CD14-positive monocyte (primary cell): Measurements from ENCODE around the gene PHLPP1. TPM values are rescaled to one million over a fixed set of nuclear protein-coding genes. Genes with fewer than 3 reads are reported as not detected.

ENCODE experiments used
- DNase-seq, 3 donors: peaks; one replicate each; pipeline ENCODE4 v3.0.0-alpha.2; 2011 to 2022
- H2AFZ ChIP-seq: 2 replicates; pipeline ENCODE4 v1.6.0; 2012; ENCODE audit warnings: mild to moderate bottlenecking, low read depth, low read length, inconsistent platforms; ENCODE audit not compliant: insufficient read depth, poor library complexity, severe bottlenecking
- H3K27ac ChIP-seq, 2 donors: 1 replicate in 1 of 2; 2 replicates in 1 of 2; pipeline ENCODE4 v1.5.1; 2012 to 2013; ENCODE audit warnings: low read length in 2 of 2, control low read depth in 1 of 2, inconsistent platforms in 1 of 2, low read depth in 1 of 2, mild to moderate bottlenecking in 1 of 2
- H3K27me3 ChIP-seq, 2 donors: one replicate each; pipeline versions ENCODE4 v1.6.0 to v1.6.1; 2011 to 2013; ENCODE audit warnings: low read length in 2 of 2; ENCODE audit not compliant: control insufficient read depth in 2 of 2, insufficient read depth in 2 of 2
- H3K36me3 ChIP-seq, 2 donors: replicated peaks in 1 of 2; 1 replicate in 1 of 2; 2 replicates in 1 of 2; pipeline versions ENCODE4 v1.5.1 to v1.6.1; 2012 to 2013; ENCODE audit warnings: low read length in 2 of 2, control low read depth in 1 of 2, inconsistent platforms in 1 of 2, mild to moderate bottlenecking in 1 of 2; ENCODE audit not compliant: insufficient read depth in 2 of 2, control insufficient read depth in 1 of 2
- H3K4me1 ChIP-seq, 2 donors: 1 replicate in 1 of 2; 2 replicates in 1 of 2; pipeline versions ENCODE4 v1.5.1 to v1.6.1; 2012 to 2013; ENCODE audit warnings: low read length in 2 of 2, control low read depth in 1 of 2, inconsistent platforms in 1 of 2, mild to moderate bottlenecking in 1 of 2, moderate library complexity in 1 of 2; ENCODE audit not compliant: insufficient read depth in 2 of 2, control insufficient read depth in 1 of 2
- H3K4me2 ChIP-seq: replicated peaks from 2 replicates; pipeline ENCODE3; 2012; ENCODE audit warnings: low read length, moderate library complexity, mild to moderate bottlenecking; ENCODE audit not compliant: poor library complexity, severe bottlenecking; ENCODE audit errors: extremely low read depth
- H3K4me3 ChIP-seq, 3 experiments: fragments of 200-600 bp in 1 of 3; sonication (generic) in 1 of 3; replicated peaks in 1 of 3; 1 replicate in 2 of 3; 2 replicates in 1 of 3; pipeline ENCODE4 v1.5.1; 2011 to 2013; ENCODE audit warnings: low read length in 3 of 3, mild to moderate bottlenecking in 3 of 3, control low read depth in 2 of 3, low read depth in 2 of 3, inconsistent platforms in 1 of 3, moderate library complexity in 1 of 3
- H3K79me2 ChIP-seq: 2 replicates; pipeline ENCODE4 v1.6.0; 2012; ENCODE audit warnings: mild to moderate bottlenecking, control low read depth, inconsistent platforms, low read length, moderate library complexity; ENCODE audit not compliant: insufficient read depth
- H3K9ac ChIP-seq: 2 replicates; pipeline ENCODE4 v1.6.0; 2017; ENCODE audit warnings: low read length, mild to moderate bottlenecking; ENCODE audit not compliant: insufficient read depth, poor library complexity, severe bottlenecking
- H3K9me3 ChIP-seq, 2 donors: replicated peaks in 1 of 2; 1 replicate in 1 of 2; 2 replicates in 1 of 2; pipeline versions ENCODE4 v1.5.1 to v1.6.1; 2012 to 2013; ENCODE audit warnings: low read length in 2 of 2, control low read depth in 1 of 2; ENCODE audit not compliant: control insufficient read depth in 1 of 2, insufficient read depth in 1 of 2
- H4K20me1 ChIP-seq: 2 replicates; pipeline ENCODE4 v1.6.0; 2012; ENCODE audit warnings: mild to moderate bottlenecking, low read length, control low read depth, moderate library complexity; ENCODE audit not compliant: insufficient read depth
- H3K27ac Mint-ChIP-seq, 7 donors: one replicate each; pipeline ENCODE4 v1.8.0; 2020; ENCODE audit warnings: mild to moderate bottlenecking in 7 of 7, mixed read lengths in 7 of 7, moderate library complexity in 6 of 7, inconsistent platforms in 2 of 7
- H3K27me3 Mint-ChIP-seq, 3 donors: one replicate each; pipeline ENCODE4 v1.8.0; 2021 to 2022; ENCODE audit warnings: low read depth in 3 of 3, mild to moderate bottlenecking in 3 of 3, mixed read lengths in 3 of 3, moderate library complexity in 3 of 3, inconsistent platforms in 1 of 3
- H3K36me3 Mint-ChIP-seq, 2 donors: one replicate each; pipeline ENCODE4 v1.8.0; 2020; ENCODE audit warnings: mixed read lengths in 2 of 2, inconsistent platforms in 1 of 2, mild to moderate bottlenecking in 1 of 2
- H3K4me1 Mint-ChIP-seq: one replicate; pipeline ENCODE4 v1.8.0; 2020; ENCODE audit warnings: mild to moderate bottlenecking, mixed read lengths
- H3K4me3 Mint-ChIP-seq, 2 donors: one replicate each; pipeline ENCODE4 v1.8.0; 2020; ENCODE audit warnings: mild to moderate bottlenecking in 2 of 2, mixed read lengths in 2 of 2, moderate library complexity in 1 of 2
- H3K9me3 Mint-ChIP-seq, 7 donors: one replicate each; pipeline ENCODE4 v1.8.0; 2020 to 2022; ENCODE audit warnings: mixed read lengths in 7 of 7, mild to moderate bottlenecking in 6 of 7, moderate library complexity in 6 of 7, inconsistent platforms in 2 of 7
- CTCF ChIP-seq: fragments of 200-600 bp; IDR thresholded peaks from one replicate; pipeline ENCODE4 v1.8.0; 2022; ENCODE audit warnings: antibody characterized with exemption, mild to moderate bottlenecking
- WGBS: methylation state at CpG from one replicate; pipeline ENCODE4 v1.1.5; 2013; ENCODE audit warnings: missing lambda C conversion rate; ENCODE audit not compliant: insufficient coverage; 5-methylcytosine and 5-hydroxymethylcytosine counted together
- intact Hi-C, 2 donors: fragments of 100-400 bp; cut with micrococcal nuclease; formaldehyde crosslinking; loops; one replicate each; pipeline versions ENCODE4 v1.15.0 to v1.15.1; 2023
- polyA plus RNA-seq, 3 donors: library from polyadenylated mRNA; depleted of rRNA in 1 of 3; unstranded in 2 of 3; stranded (reverse) in 1 of 3; fragments of 300-500 nt in 2 of 3; fragments of >200 nt in 1 of 3; fragmentation: Illumina TruSeq in 2 of 3; gene quantifications; 1 replicate in 2 of 3; 2 replicates in 1 of 3; pipeline ENCODE4 v1.2.3, GENCODE V29; 2012 to 2021

Gene PHLPP1
- polyA plus RNA-seq, 3 donors: 0.04 to 2.0 (median 0.55) TPM

DNA sequence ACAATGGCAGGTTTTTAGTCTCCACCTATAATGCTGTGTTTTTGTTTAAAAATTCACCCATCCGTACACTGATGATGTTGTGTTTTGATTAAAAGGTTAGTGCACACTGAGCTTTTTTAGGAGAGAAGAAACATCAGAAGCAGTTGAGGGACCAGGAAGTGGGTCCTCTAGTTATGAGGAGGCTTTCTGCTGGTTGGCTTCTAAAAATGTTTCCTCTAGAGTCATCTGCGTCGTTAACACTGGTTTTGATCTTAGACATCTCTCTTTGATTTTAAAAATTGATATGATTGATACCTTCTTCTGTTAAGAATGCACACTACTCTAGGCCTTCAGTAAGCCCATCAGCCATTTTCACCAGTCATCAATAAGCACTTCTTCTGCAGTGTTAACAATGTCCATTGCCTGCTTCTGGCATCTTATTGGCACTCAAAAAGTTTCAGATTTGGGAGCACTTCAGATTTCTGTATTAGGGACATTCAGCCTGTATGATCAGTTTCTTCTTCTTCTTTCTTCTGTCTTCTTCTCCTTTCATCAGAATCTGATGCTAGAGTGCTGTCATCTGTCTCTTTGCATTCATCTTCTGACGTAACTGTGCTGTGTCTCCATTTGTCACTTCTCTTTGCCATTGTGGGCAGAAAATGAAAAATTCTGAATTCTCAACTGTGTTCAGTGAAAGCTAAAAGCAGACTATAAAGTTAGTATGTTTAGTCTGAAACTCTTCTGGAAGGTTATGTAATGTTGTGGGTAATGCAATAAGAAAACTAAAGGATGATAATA is 56.3 kb downstream of the PHLPP1 start:
- no peaks in the 10 kb centered on the region for H3K9me3 Mint-ChIP-seq
- WGBS: no CpG with 5 or more reads among the region's 4 CpGs
- Histone ChIP-seq H3K4me1 (no peaks in the 10 kb centered on the region), H3K4me3 (no peak overlapping the region), H3K9me3 (no peaks in the 10 kb centered on the region), H3K27me3 (no peaks in the 10 kb centered on the region), H3K79me2 (peaks cover 7% of the 10 kb centered on the region), H3K9ac (no peak overlapping the region), H3K36me3 (no peaks in the 10 kb centered on the region), H4K20me1 (no peaks in the 10 kb centered on the region), H2AFZ (no peak overlapping the region), H3K4me2 (no peak overlapping the region), H3K27ac (no peak overlapping the region)
- peak overlapping the region in 1 of 7 donors; percentile 27 for H3K27ac Mint-ChIP-seq
- peaks cover 10% of the 10 kb centered on the region for H3K4me1 Mint-ChIP-seq
- no peak for TF ChIP-seq CTCF
- no peak overlapping the region for H3K4me3 Mint-ChIP-seq
- DNase-seq: peak in 1 of 3 donors; percentile 21
- intact Hi-C loops: no loop called here
- H3K36me3 Mint-ChIP-seq: peaks cover 0 to 1% of the 10 kb centered on the region in 2 donors
- H3K27me3 Mint-ChIP-seq: no peaks in the 10 kb centered on the region

DNA sequence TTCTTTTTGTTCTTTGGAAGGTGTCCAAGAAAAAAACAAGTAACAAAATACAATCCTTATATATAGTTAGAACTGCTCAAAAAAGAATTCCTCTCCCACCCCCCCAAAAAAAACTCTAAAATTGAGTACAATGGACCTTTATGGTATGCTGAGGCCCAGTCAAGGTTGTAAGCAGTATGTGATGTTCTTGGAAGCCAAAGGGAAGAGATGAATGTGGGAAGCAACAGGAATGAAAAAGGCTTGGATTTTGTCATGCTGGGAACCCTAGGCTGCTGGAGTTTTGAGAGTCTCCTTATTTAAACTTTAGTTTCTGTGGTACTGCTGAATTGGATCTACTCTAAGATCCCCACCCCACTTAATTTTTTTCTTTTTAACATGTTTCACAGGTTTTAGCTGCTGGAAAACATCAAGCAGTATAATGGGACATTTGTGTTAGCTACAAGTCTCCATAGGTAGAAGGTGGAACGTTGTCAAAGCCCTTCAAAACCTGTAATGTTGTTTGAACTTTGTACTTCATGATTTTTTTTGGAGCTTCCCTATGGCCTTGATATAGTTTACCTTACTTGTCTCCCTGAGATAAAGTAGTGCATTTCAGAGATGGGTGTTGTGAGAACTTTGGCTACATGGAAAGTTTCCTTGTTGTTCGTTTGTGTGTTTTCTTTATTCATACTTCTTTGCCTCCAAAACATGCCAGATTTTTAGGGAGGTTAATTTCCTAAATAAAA is 57.7 kb downstream of the PHLPP1 start:
- intact Hi-C loops: no loop called here
- H3K4me2 ChIP-seq: no peak overlapping the region
- H3K9me3 Mint-ChIP-seq: no peaks in the 10 kb centered on the region
- H3K36me3 Mint-ChIP-seq: peaks cover 0 to 3% of the 10 kb centered on the region in 2 donors
- TF ChIP-seq CTCF: no peak
- peaks cover 3% of the 10 kb centered on the region for H4K20me1 ChIP-seq
- H3K27me3 Mint-ChIP-seq: no peaks in the 10 kb centered on the region
- H2AFZ ChIP-seq: no peak overlapping the region
- no peak for DNase-seq
- H3K4me3 ChIP-seq: no peak overlapping the region
- H3K36me3 ChIP-seq: no peaks in the 10 kb centered on the region
- no peak overlapping the region for H3K27ac ChIP-seq
- H3K27ac Mint-ChIP-seq: peak overlapping the region in 1 of 7 donors; percentile 24
- no peaks in the 10 kb centered on the region for H3K4me1 ChIP-seq
- H3K79me2 ChIP-seq: peaks cover 10% of the 10 kb centered on the region
- no peaks in the 10 kb centered on the region for H3K27me3 ChIP-seq
- no CpG with 5 or more reads among the region's 2 CpGs for WGBS
- no peak overlapping the region for H3K9ac ChIP-seq
- H3K4me1 Mint-ChIP-seq: peaks cover 8% of the 10 kb centered on the region
- no peaks in the 10 kb centered on the region for H3K9me3 ChIP-seq
- no peak overlapping the region for H3K4me3 Mint-ChIP-seq
